Esophagus (tissue), 2 donors: ENCODE results near the gene COL25A1. TPM values are rescaled to one million over a fixed set of nuclear protein-coding genes. Genes with fewer than 3 reads are reported as not detected.
A peak's percentile ranks its signal among the peaks of the same experiment; 100 is the strongest.

Experiments
- H3K27ac ChIP-seq, 2 donors: one replicate each; pipeline ENCODE4 v1.5.1; 2013; ENCODE audit warnings: low read depth in 2 of 2, mild to moderate bottlenecking in 2 of 2, inconsistent platforms in 1 of 2, low read length in 1 of 2, moderate library complexity in 1 of 2
- H3K27me3 ChIP-seq, 2 donors: one replicate each; pipeline ENCODE4 v1.6.1; 2013; ENCODE audit warnings: low read length in 2 of 2, control low read depth in 1 of 2, mild to moderate bottlenecking in 1 of 2; ENCODE audit not compliant: insufficient read depth in 2 of 2, control insufficient read depth in 1 of 2
- H3K36me3 ChIP-seq, 2 donors: one replicate each; pipeline ENCODE4 v1.6.1; 2013; ENCODE audit warnings: low read length in 1 of 2; ENCODE audit not compliant: control insufficient read depth in 2 of 2, insufficient read depth in 2 of 2
- H3K4me1 ChIP-seq, 2 donors: one replicate each; pipeline ENCODE4 v1.6.1; 2013; ENCODE audit warnings: low read length in 1 of 2; ENCODE audit not compliant: control insufficient read depth in 2 of 2, insufficient read depth in 2 of 2
- H3K4me3 ChIP-seq, 2 donors: one replicate each; pipeline ENCODE4 v1.5.1; 2013; ENCODE audit warnings: low read length in 2 of 2, mild to moderate bottlenecking in 2 of 2, low read depth in 1 of 2, moderate library complexity in 1 of 2
- H3K9me3 ChIP-seq, 2 donors: one replicate each; pipeline ENCODE4 v1.6.1; 2013; ENCODE audit warnings: mild to moderate bottlenecking in 2 of 2, low read depth in 1 of 2, low read length in 1 of 2, moderate library complexity in 1 of 2; ENCODE audit not compliant: control insufficient read depth in 2 of 2, insufficient read depth in 1 of 2
- WGBS, 2 donors: extraction: QIAGEN DNeasy Blood & Tissue Kit; methylation state at CpG; one replicate each; pipeline ENCODE4 v1.1.7; 2013; 5-methylcytosine and 5-hydroxymethylcytosine counted together
- polyA plus RNA-seq, 2 donors: library from polyadenylated mRNA; stranded (reverse); fragments of 200-250 nt; gene quantifications; one replicate each; pipeline ENCODE4 v1.2.3, GENCODE V29; 2013
- donor health status: healthy with polysubstance abuse.
- donor health status: Bipolar disorder and iron deficiency.

COL25A1 gene
- polyA plus RNA-seq, 2 donors = 0.02 to 0.06 TPM

GRCh38 chr4:108763226-108763593, 539.2 kb downstream of the COL25A1 start:
- H3K4me3 ChIP-seq = peak overlapping the region; percentile 27 to 40
- H3K4me1 ChIP-seq = peaks cover 0 to 5% of the 10 kb centered on the region in 2 donors
- H3K36me3 ChIP-seq = no peaks in the 10 kb centered on the region
- peaks cover 0 to 3% of the 10 kb centered on the region in 2 donors for H3K27me3 ChIP-seq
- no peaks in the 10 kb centered on the region for H3K9me3 ChIP-seq
- WGBS, 2 donors = 19% methylated on average over 11 of the region's 11 CpGs
- H3K27ac ChIP-seq = no peak overlapping the region

- peaks cover 0 to 5% of the 10 kb centered on the region in 2 donors for H3K4me1 ChIP-seq
- 1% methylated on average over 55 to 61 of the region's 61 CpGs for WGBS, 2 donors
- peaks cover 0 to 3% of the 10 kb centered on the region in 2 donors for H3K27me3 ChIP-seq
- H3K36me3 ChIP-seq = no peaks in the 10 kb centered on the region
- H3K27ac ChIP-seq = no peak within 1 kb of the TSS
- H3K4me3 ChIP-seq = peak within 1 kb of the TSS; percentile 27 to 40
- no peaks in the 10 kb centered on the region for H3K9me3 ChIP-seq
These were observed 539.8 kb downstream of the COL25A1 start, which contains the start of gene ETNPPL for GRCh38 chr4:108762559-108763225. TSS of gene ETNPPL (minus strand) at chr4:108763053. CDS start at chr4:108762898, 155 bp downstream.

Other genes with a start within 250 kb of the COL25A1 start
- gene SEC24B, start 131.2 kb upstream of the COL25A1 start, polyA plus RNA-seq = 1 to 10 TPM; 7.4 to 10.0 TPM